Adrenal gland (tissue), 5 donors: ENCODE data around the gene TDRD10.

ENCODE experiments used
- CTCF ChIP-seq, 6 experiments: fragments of 450-650 bp in 4 of 6; fragments of 200-600 bp in 2 of 6; sonication (generic) in 1 of 6; IDR thresholded peaks; 1 replicate in 5 of 6; 2 replicates in 1 of 6; pipeline versions ENCODE4 v1.5.1 to v1.8.0; 2016 to 2021; ENCODE audit warnings: antibody characterized with exemption in 6 of 6, mild to moderate bottlenecking in 2 of 6, moderate library complexity in 1 of 6
- POLR2A ChIP-seq, 2 donors: fragments of 450-650 bp; IDR thresholded peaks; one replicate each; pipeline ENCODE4 v1.6.1; 2017; ENCODE audit warnings: antibody characterized with exemption in 2 of 2, mild to moderate bottlenecking in 2 of 2, moderate library complexity in 1 of 2
- donor health status: DM: no; HTN: no; CAD: no.

DNA sequence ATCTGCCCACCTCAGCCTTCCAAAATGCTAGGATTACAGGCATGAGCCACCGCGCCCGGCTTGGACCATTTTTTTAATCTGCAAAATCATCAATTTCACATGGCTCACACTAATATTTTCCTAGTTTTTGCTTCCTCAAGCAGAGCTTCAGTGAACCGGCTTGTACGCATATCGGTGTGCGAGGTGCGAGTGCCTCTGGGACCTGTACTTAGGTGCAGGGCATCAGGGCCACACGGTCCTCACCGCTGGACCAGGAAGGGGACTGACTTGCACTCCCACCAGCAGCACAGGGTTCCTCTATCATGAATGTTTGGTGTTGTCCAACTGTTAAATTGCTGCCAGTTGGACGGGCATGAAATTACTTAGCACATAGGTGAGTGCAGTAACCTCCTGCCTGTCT, 15.6 kb downstream of the TDRD10 start:
- TF ChIP-seq POLR2A (IDR thresholded peaks at IDR 0.05): no peak
- TF ChIP-seq CTCF (IDR thresholded peaks at IDR 0.05): no peak
